SH-SY5Y (cell line): ENCODE measurements around the gene RPL10A.

Experiments
- GATA2 ChIP-seq: IDR thresholded peaks from 2 replicates; pipeline ENCODE4 v1.6.1; 2011; ENCODE audit warnings: mild to moderate bottlenecking, low read depth, low read length
- GATA3 ChIP-seq: IDR thresholded peaks from 2 replicates; pipeline ENCODE4 v1.6.1; 2011; ENCODE audit warnings: low read depth, mild to moderate bottlenecking, low read length, moderate library complexity

- TF ChIP-seq GATA3 (no peak), GATA2 (no peak)
Measured at GRCh38 chr6:35427851-35428321, 40.3 kb upstream of the RPL10A start.
